ENCODE results near the gene MYMK. TPM values are rescaled to one million over a fixed set of nuclear protein-coding genes. Genes with fewer than 3 reads are reported as not detected.

The MYMK gene
- total RNA-seq, 4 donors from 2014 or later, result not detected

DNA sequence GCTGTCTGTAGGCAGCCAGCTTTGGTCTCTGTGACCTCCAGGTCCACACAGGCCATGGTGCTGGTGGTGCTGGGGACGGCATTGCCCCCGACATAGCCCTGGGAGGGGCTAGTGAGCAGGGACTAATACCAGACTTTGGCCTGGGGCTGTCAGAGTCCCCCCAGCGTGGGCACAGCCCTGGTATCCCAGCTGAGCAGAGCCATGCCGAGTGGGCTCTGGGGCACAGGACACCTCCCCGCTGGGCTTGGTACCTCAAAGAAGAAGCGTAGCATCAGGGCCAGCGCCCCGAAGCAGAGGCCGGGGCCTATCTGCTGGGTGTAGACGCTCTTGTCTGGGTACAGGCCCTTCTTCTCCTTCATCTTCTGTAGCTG is 9.5 kb downstream of the MYMK start:
- TF ChIP-seq, protein P1, sequence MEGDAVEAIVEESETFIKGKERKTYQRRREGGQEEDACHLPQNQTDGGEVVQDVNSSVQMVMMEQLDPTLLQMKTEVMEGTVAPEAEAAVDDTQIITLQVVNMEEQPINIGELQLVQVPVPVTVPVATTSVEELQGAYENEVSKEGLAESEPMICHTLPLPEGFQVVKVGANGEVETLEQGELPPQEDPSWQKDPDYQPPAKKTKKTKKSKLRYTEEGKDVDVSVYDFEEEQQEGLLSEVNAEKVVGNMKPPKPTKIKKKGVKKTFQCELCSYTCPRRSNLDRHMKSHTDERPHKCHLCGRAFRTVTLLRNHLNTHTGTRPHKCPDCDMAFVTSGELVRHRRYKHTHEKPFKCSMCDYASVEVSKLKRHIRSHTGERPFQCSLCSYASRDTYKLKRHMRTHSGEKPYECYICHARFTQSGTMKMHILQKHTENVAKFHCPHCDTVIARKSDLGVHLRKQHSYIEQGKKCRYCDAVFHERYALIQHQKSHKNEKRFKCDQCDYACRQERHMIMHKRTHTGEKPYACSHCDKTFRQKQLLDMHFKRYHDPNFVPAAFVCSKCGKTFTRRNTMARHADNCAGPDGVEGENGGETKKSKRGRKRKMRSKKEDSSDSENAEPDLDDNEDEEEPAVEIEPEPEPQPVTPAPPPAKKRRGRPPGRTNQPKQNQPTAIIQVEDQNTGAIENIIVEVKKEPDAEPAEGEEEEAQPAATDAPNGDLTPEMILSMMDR (IDR thresholded peaks at IDR 0.05), result no peak
- DNase-seq (ENCODE audit: low spot score) (no peak), ATAC-seq (ENCODE audit: low FRiP score) (no peak)

DNA sequence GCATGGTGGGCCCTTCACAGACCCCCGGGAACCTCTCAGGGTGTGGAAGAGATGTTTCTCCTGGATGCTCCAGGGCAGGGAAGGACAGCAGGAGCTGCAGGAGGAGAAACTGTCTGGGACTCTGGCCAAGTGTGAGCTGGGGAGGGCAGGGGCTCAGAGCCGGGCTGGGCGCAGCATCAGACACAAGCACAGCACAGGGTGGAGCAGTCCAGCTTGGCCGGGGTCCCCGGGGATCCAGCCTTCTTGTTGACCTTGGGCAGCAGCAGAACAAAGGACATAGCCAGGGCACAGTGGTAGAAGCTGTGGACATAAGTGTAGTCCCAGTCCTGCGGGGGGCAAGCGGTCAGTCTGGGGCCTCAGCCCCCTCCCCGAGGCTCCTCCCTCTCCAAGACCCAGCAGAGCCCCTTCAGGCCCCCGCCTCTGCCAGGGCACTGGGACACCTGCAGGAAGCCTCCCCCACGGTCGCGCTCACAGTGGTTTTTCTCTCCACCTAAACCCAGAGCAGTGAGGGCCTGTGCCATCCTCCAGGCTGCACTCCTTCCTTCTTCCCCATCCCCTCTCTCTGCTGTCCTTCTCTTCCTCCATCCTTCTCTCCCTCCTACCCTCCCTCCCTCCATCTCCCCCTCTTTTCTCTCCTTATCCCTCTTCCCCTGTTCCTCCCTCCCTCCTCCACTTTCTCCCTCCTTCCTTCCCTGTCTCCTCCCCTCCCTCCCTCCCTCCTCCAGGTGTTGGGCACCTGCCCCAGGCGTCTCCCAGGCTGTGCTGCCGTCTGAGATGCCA is 10.1 kb downstream of the MYMK start:
- ATAC-seq (ENCODE audit: low FRiP score) (no peak), DNase-seq (ENCODE audit: low spot score) (no peak)
- TF ChIP-seq, protein P1 (IDR thresholded peaks at IDR 0.05), result no peak

DNA sequence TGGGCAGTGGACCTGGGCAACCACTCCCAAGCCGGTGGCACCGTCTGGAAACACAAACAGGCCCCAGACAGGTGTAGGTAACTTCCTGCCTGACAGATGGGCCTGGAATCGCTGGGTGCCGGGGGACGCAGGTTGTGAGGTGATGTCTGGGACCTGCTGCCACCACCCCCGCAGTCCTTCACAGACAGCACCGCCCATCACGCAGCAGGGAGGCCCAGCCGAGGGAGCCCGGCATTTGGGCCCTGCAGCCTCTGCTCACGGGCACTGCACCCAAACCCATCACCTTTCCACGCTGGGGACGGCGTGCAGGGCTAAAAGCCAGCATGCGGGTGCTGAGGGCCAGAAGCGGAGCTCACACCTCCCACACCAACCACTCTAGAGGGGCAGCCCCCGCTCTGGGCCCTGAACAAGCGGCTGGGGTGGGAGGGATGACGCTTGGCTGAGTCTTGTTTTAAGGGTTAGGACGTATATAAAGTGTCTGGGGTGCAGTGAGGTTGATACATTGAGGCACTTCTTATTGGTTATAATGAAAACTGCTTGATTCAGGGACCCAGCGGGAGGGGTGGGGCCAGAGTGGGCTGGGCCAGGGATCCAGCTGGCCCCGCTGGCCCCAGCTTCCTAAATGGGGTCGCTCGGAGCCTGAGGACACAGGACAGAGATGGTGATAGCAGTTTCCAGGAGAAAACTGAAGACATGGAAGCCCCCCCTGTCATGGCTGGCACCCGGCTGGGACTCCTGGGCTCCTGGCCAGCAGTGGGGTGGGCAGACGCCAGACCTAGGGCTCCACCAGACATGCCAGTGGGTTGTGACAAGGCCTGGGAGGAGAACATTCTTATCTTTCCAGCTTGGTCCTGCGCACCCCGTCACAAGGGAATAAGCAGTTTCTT is 11.3 kb downstream of the MYMK start:
- DNase-seq (ENCODE audit: low spot score), result no peak
- TF ChIP-seq, protein P1 (IDR thresholded peaks at IDR 0.05), result no peak
- no peak for ATAC-seq (ENCODE audit: low FRiP score)

DNA sequence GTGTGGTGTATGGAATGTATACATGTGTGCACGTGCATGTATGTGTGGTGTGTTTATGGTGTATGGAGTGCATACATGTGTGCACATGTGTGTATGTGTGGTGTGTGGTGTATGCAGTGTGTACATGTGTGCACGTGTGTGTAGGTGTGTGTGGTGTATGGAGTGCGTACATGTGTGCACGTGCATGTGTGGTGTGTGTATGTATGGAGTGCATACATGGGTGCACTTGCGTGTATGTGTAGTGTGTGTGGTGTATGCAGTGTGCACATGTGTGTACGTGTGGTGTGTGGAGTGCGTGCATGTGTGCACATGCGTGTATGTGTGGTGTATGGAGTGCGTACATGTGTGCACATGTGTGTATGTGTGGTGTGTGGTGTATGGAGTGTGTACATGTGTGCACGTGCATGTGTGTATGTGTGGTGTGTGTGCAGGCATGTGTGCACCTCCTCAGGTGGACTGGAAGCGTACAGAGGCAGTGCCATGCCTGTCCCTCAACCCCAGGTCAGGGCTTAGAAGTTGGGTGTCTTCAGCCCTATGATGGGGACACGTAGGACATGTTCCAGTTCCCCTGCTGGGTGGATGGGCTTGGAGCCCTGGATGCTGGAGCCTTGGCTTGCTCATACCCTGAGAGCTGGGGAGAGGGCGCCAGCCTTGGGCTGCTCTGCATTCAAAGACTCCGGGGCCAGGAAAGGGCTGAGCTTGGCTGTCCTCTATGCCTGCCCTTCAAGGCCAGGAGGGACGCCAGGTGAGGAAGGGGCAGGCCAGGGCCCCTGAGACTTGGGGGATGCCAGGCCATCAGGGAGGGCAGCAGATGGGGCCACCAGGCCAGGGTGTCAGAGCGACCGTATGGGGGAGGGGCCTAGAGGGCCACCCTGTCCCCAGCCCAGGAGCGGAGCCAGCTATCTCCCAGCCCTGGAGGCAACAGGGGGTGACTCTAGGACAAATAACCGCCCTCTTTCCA is 12.2 kb downstream of the MYMK start:
- TF ChIP-seq, protein P1 (IDR thresholded peaks at IDR 0.05), result no peak
- ATAC-seq (ENCODE audit: low FRiP score) (no peak), DNase-seq (ENCODE audit: low spot score) (no peak)

DNA sequence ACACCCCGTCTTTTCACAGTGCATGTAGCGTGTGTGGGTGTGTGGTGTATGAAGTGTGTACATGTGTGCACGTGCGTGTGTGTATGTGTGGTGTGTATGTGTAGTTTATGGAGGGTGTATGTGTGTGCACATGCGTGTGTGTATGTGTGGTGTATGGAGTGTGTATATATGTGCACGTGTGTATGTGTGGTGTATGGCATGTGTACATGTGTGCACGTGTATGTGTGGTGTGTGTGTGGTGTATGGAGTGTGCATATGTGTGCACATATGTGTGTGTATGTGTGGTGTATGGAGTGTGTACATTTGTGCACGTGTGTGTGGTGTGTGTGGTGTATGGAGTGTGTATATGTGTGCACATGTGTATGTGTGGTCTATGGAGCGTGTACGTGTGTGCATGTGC is 13.2 kb downstream of the MYMK start:
- DNase-seq (ENCODE audit: low spot score), result no peak
- TF ChIP-seq, protein P1 (IDR thresholded peaks at IDR 0.05), result no peak

DNA sequence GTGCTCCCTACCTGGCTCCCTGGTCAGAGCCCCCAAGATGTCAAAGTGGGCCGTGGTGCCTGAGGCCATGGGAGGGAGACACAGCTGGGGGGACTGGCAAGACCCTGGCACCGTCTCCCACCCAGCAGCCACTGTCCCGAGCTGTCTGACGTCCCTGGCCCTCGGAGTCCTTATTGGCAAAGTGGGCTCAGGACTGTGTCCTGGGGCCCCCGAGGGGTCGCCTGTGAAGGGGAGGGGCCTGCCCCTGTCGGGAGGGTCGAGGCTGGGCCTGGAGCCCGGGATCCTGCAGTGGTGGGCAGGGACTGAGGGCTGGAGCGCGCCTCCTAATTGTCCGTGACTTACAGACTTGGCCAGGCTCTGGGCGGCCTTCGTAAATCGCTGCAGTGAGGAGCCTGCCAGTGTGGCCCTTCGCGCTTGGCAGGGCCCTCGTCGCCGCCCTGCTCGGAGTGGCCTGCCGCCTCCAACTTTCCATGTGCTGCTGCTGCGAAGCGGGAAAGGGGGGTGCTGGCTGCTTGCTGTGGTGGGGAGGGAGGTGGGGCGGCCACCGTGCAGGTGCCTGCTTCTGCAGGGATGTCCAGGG is 13.7 kb downstream of the MYMK start:
- TF ChIP-seq, protein P1 (IDR thresholded peaks at IDR 0.05), result no peak
- ATAC-seq (ENCODE audit: low FRiP score) (no peak), DNase-seq (ENCODE audit: low spot score) (no peak)

More for the DNA sequence above, 13.2 kb downstream of the MYMK start:
- no peak for ATAC-seq (ENCODE audit: low FRiP score)

All from omental fat pad (tissue), 4 donors.